WI38 (cell line): ENCODE data around the gene GYS2.
"Not testable (repeated sequence)": the region's sequence is repeated elsewhere in the genome, so short reads cannot be mapped to it uniquely, and the experiment has no call there.

Experiments
- H3K4me3 ChIP-seq: 2 replicates; pipeline ENCODE4 v1.5.1; 2011; ENCODE audit warnings: low read depth, mild to moderate bottlenecking, control low read depth, low read length
- CTCF ChIP-seq: IDR thresholded peaks from 2 replicates; pipeline ENCODE4 v1.5.1; 2012; ENCODE audit warnings: low read depth, mild to moderate bottlenecking, control low read depth, low read length

GYS2 gene

GRCh38 chr12:21606175-21606574 lies 1.5 kb upstream of the GYS2 start:
- no peak for TF ChIP-seq CTCF
- H3K4me3 ChIP-seq: no peak overlapping the region

- no peak overlapping the region for H3K4me3 ChIP-seq
- TF ChIP-seq CTCF: no peak
Measured at GRCh38 chr12:21602774-21603173, 1.9 kb downstream of the GYS2 start.

GRCh38 chr12:21600196-21600595 lies 4.5 kb downstream of the GYS2 start:
- no peak for TF ChIP-seq CTCF

GRCh38 chr12:21599143-21599999 lies 5.3 kb downstream of the GYS2 start:
- no peak overlapping the region for H3K4me3 ChIP-seq
- no peak for TF ChIP-seq CTCF

More at GRCh38 chr12:21600196-21600595, 4.5 kb downstream of the GYS2 start:
- H3K4me3 ChIP-seq: no peak overlapping the region

GRCh38 chr12:21598651-21599050 lies 6.0 kb downstream of the GYS2 start:
- H3K4me3 ChIP-seq: no peak overlapping the region
- no peak for TF ChIP-seq CTCF

GRCh38 chr12:21595356-21595755 lies 9.3 kb downstream of the GYS2 start:
- not testable (repeated sequence) for H3K4me3 ChIP-seq

- H3K4me3 ChIP-seq: no peak overlapping the region
- TF ChIP-seq CTCF: no peak
Measured at GRCh38 chr12:21585485-21585884, 19.2 kb downstream of the GYS2 start.

- H3K4me3 ChIP-seq: not testable (repeated sequence)
Measured at GRCh38 chr12:21584403-21585182, 20.1 kb downstream of the GYS2 start.
